GM21447 (cell line): Measurements from ENCODE around the gene FNBP1.
A peak's percentile ranks its signal among the peaks of the same experiment; 100 is the strongest.
"Not testable (repeated sequence)": the region's sequence is repeated elsewhere in the genome, so short reads cannot be mapped to it uniquely, and the experiment has no call there.

ENCODE experiments used
- ATAC-seq: cut with Tn5 transposase; IDR thresholded peaks from one replicate; pipeline ENCODE4 v1.9.1; 2021; ENCODE audit not compliant: unreplicated experiment

FNBP1 gene

GRCh38 chr9:130022566-130023143 is 20.3 kb downstream of the FNBP1 start:
- peak; percentile 10 for ATAC-seq

GRCh38 chr9:130021842-130022241 is 21.1 kb downstream of the FNBP1 start:
- ATAC-seq = not testable (repeated sequence)

DNA sequence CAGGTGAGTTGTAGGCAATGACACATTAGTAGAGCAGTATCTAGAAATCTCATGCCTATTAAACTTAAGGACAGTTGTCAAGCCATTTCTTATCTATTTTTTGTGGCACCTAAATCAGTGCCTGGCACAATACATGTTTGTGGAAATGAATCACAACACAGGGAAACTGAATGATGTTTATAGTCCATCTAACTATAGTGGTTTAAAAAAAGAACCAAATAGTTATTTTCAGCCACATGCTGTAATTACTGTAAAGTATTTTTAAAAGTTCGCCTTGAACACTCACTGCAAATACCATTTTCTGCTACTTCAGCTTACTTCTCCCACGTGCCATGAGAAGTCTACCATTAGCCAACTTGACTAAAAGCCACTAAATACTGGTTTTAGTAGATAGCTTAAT is 21.9 kb downstream of the FNBP1 start:
- ATAC-seq = no peak

DNA sequence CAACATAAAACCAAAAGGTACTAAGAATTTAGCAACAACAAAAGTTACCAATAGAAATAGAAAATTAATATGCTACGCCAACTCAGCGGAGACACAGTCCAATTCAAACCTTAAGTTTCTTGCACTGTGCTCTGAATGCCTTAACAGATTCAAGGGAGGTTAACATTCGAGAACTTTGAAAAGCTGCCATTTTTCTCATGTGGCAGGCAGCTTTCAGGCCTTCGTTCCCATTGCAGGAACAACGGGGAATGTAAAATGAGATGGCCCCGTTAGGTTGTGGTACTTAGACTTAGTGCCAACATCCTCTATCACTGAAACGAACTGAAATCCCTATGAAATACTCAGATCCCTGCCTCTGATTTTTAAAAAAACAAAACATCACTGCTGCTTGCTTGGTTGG is 22.4 kb downstream of the FNBP1 start:
- no peak for ATAC-seq

DNA sequence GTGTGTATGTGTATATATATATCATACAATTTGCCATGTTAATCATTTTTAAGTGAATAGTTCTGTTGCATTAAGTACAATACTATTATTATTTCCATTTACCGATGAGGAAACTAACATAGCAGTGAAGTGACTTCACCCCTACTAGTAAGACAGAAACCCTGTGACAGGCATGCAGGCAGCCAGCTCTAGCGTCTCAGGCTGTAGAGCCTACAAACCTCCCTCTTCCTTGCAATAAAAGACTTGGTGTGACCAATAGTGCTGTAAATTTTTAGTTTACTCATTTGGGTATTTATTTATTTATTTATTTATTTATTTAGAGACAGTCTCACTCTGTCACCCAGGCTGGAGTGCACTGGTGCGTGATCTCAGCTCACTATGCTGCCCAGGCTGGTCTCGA is 24.7 kb downstream of the FNBP1 start:
- ATAC-seq = no peak

DNA sequence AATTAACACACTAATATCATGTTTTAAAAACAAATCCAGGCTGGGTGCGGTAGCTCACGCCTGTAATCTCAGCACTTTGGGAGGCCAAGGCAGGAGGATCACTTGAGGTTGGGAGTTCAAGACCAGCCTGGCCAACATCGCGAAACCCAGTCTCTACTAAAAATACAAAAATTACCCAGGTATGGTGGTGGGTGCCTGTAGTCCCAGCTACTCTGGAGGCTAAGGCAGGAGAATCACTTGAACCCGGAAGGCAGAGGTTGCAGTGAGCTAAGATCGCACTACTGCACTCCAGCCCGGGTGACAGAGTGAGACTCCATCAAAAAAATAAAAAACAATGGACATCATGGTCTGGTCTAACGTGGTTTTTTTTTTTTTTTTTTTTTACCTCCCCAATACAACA is 25.5 kb downstream of the FNBP1 start:
- ATAC-seq = not testable (repeated sequence)

GRCh38 chr9:130017076-130017475 is 25.9 kb downstream of the FNBP1 start:
- no peak for ATAC-seq

GRCh38 chr9:130015353-130016019 is 27.5 kb downstream of the FNBP1 start:
- no peak for ATAC-seq

DNA sequence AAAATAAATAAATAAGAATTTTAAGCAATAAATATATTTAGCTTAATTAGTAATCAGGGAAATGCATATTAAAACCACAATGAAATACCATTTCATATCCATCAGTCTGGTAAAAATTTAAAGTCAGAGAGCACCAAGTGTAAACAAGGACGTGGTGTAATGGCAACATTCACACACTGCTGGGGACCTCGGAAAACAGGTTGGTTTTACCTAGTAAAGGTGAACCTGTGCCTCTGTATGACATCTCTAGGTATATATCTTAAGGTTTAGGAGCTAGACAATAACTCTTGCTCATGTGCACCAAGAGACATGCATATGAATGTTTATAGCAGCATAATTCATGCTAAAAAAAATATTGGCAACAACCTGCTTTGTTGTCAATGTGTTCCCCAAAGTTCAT is 29.7 kb downstream of the FNBP1 start:
- ATAC-seq = no peak

GRCh38 chr9:130010151-130010988 is 32.6 kb downstream of the FNBP1 start:
- peak; percentile 32 for ATAC-seq

DNA sequence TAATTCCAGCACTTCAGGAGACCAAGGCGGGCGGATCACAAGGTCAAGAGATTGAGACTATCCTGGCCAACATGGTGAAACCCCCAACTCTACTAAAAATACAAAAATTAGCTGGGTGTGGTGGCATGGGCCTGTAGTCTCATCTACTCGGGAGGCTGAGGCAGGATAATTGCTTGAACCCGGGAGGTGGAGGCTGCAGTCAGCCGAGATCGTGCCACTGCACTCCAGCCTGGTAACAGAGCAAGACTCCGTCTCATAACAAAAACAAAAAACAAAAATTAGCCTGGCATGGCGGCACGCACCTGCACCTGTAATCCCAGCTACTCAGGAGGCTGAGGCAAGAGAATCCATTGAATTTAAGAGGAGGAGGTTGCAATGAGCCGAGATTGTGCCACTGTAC is 33.4 kb downstream of the FNBP1 start:
- not testable (repeated sequence) for ATAC-seq

- ATAC-seq = no peak
Observed at GRCh38 chr9:130008538-130008937, 34.5 kb downstream of the FNBP1 start.

DNA sequence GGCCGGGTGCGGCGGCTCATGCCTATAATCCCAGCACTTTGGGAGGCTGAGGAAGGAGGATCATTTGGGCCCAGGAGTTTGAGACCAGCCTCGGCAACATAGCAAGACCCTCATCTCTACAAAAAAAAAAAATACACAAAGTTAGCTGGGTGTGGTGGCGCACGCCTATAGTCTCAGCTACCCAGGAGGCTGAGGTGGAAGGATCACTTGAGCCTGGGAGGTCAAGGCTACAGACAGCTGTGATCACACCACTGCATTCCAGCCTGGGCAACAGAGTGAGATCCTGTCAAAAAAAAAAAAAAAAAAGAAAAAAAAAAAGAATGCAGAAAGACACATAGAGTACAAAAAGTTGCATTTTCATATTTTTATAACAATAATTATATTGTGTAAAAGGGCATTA is 36.0 kb downstream of the FNBP1 start:
- ATAC-seq = not testable (repeated sequence)

GRCh38 chr9:130003943-130004552 is 38.9 kb downstream of the FNBP1 start:
- no peak for ATAC-seq

DNA sequence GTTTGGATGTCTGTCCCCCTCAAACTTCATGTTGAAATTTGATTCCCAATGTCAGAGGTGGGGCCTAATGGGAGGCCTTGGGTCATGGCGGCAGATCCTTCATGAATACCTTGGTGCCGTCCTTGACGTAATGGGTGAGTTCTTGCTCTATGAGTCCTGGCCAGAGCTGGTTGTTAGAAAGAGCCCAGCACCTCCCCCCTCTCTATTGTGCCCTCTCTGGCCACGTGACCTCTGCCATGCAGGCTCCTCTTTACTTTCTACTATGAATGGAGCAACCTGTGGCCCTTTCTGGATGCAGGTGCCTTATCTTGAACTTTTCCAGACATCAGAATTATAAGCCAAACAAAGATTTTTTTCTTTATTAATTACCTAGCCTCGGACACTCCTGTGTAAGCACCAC is 40.7 kb downstream of the FNBP1 start:
- ATAC-seq = no peak

DNA sequence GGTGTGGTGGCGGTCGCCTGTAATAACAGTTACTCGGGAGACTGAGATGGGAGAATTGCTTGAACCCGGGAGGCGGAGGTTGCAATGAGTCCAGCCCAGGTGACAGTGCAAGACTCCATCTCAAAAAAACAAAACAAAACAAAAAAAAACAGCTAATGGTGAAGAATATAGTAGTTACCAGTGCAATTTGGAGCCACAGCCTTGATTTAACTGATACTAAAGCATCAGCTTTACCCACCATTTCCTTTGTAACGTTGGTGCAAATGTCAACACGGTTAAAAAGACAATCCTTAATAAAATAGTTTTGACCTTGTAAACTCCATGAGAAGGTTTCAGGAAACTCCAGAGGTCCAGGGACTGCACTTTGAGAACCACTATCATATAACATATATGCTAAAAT is 41.8 kb downstream of the FNBP1 start:
- ATAC-seq = no peak

DNA sequence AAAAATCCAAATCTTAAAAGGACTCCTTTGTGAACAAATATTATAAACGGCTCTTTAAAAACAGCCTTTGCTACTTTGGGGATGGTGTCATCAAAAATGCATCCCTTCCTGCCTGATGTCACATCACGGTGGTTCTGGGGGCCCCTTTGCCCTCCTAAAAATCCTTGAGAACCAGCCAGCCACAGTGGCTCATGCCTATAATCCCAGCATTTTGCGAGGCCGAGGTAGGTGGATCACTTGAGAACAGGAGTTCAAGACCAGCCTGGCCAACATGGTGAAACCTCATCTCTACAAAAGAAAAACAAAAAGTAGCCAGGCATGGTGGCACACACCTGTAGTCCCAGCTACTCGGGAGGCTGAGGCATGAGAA is 43.9 kb downstream of the FNBP1 start:
- no peak for ATAC-seq

GRCh38 chr9:129998491-129999140 is 44.4 kb downstream of the FNBP1 start:
- ATAC-seq = no peak

DNA sequence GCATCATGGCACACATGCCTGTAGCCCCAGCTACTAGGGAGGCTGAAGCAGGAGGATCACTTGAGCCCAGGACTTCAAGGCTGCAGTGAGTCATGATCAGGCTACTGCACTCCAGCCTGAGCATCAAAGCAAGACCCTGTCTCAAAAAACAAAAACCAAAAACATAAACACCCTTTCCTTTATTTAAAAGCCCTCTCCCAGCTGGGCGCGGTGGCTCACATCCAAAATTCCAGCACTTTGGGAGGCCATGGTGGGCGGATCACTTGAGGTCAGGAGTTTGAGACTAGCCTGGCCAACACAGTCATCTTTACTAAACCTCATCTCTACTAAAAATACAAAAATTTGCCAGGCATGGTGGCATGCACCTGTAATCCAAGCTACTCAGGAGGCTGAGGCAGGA is 45.3 kb downstream of the FNBP1 start:
- not testable (repeated sequence) for ATAC-seq

- no peak for ATAC-seq
Observed at GRCh38 chr9:129996161-129996830, 46.7 kb downstream of the FNBP1 start.
